Activated CD8-positive, alpha-beta memory T cell treated with anti-CD3 and anti-CD28 coated beads, Interleukin-2, amount 50 U/mL, for 4 hours (primary cell): ENCODE results near the gene ACAP3.

ENCODE experiments used
- DNase-seq: peaks from one replicate; pipeline ENCODE4 v3.0.0-alpha.2; 2020

ACAP3 gene

GRCh38 chr1:1284221-1285101 is 23.3 kb downstream of the ACAP3 start:
- DNase-seq, result no peak

GRCh38 chr1:1283821-1284220 is 23.9 kb downstream of the ACAP3 start:
- no peak for DNase-seq

- no peak for DNase-seq
These were observed 24.7 kb downstream of the ACAP3 start for GRCh38 chr1:1282998-1283397.

GRCh38 chr1:1281533-1282321 is 26.0 kb downstream of the ACAP3 start:
- no peak for DNase-seq

- DNase-seq, result no peak
These were observed 26.8 kb downstream of the ACAP3 start for GRCh38 chr1:1280782-1281481.

GRCh38 chr1:1279028-1279427 is 28.7 kb downstream of the ACAP3 start:
- DNase-seq, result no peak

GRCh38 chr1:1278620-1279019 is 29.1 kb downstream of the ACAP3 start:
- no peak for DNase-seq

GRCh38 chr1:1275836-1276235 is 31.9 kb downstream of the ACAP3 start:
- DNase-seq, result no peak

GRCh38 chr1:1274931-1275431 is 32.7 kb downstream of the ACAP3 start:
- DNase-seq, result no peak

- no peak for DNase-seq
These were observed 33.3 kb downstream of the ACAP3 start for GRCh38 chr1:1274299-1274930.

- DNase-seq, result peak; percentile 91
These were observed 34.0 kb downstream of the ACAP3 start, which contains the start of gene UBE2J2 for GRCh38 chr1:1273512-1274298. UBE2J2 (minus strand) TSS chr1:1273854; CDS start chr1:1267992, 5,862 bp downstream.

GRCh38 chr1:1273209-1273511 is 34.6 kb downstream of the ACAP3 start:
- no peak for DNase-seq

- DNase-seq, result no peak
These were observed 35.2 kb downstream of the ACAP3 start for GRCh38 chr1:1272341-1273208.

- DNase-seq, result no peak
These were observed 36.9 kb downstream of the ACAP3 start for GRCh38 chr1:1270813-1271212.

- DNase-seq, result no peak
These were observed 39.4 kb downstream of the ACAP3 start for GRCh38 chr1:1268284-1268682.

- no peak for DNase-seq
These were observed 40.0 kb downstream of the ACAP3 start for GRCh38 chr1:1267488-1268283.

- no peak for DNase-seq
These were observed 42.9 kb downstream of the ACAP3 start for GRCh38 chr1:1264868-1265272.

- DNase-seq, result no peak
These were observed 43.7 kb downstream of the ACAP3 start for GRCh38 chr1:1264026-1264425.

- DNase-seq, result no peak
These were observed 45.0 kb downstream of the ACAP3 start for GRCh38 chr1:1262758-1263157.

- no peak for DNase-seq
These were observed 45.7 kb downstream of the ACAP3 start for GRCh38 chr1:1262071-1262470.
